Fibroblast of skin of left biceps (primary cell): ENCODE measurements around the gene LRRC15.

ENCODE experiments used
- DNase-seq, 2 experiments: peaks; one replicate each; pipeline ENCODE4 v3.0.0-alpha.2; 2013; ENCODE audit warnings: low read depth in 2 of 2

The LRRC15 gene

DNA sequence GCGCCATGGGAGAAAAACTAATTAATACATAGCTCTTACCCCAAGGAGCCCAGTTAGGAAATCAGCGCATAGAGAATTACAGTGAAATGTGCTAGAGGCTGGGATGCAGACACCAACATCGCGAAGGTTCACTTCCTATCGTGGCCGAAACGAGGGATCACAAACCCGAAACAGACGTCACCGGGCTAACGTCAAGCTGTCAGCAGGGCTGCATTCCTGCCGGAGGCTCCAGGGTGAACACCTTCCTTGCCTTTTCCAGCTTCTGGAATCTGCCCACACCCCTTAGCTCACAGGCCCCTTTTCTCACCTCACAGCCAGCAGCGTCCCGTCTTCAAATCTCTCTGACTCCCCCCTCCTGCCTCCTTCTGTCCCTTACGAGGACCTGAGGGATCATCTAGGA, 16.5 kb upstream of the LRRC15 start:
- no peak for DNase-seq

DNA sequence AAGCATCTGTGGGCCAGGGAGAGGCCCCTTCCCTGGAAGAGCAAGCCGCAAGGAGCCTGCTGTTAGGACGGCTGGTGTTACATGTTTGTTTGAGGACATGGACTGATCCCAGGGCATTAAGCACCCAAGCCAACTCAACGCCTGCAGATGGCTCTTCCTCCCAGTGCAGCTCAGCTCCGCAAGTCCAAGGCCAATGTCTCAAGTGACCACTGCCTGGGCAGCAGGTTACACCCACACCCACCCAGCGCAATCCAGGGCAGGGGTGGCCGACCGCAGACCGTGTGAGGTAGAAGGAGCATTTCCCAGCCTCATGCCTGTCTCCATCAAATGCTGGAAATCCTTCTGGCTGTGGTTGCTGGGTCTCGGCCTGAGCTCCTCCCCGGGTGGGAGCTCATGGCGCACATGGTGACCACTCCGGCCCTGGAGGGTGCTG, 15.0 kb upstream of the LRRC15 start:
- DNase-seq, result no peak

DNA sequence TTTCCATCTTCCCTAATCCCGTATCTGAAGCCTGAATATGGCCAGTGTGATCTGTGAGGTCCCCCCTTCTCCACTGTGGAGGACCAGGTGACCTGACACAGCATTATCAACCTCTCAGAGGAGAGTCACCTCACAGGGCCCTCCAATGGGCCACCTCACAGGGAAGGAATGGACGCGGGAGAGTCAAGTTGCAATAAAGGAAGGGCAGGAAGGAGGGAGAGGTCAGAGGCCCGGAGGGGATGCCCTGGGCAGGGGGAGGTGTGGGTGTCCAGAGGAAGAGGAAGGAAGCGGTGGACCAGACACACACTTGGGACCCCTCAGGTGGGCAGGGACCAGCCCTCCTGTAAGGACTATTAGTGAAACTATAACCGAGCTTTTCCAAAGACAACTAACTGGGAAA, 14.6 kb upstream of the LRRC15 start:
- DNase-seq, result no peak

DNA sequence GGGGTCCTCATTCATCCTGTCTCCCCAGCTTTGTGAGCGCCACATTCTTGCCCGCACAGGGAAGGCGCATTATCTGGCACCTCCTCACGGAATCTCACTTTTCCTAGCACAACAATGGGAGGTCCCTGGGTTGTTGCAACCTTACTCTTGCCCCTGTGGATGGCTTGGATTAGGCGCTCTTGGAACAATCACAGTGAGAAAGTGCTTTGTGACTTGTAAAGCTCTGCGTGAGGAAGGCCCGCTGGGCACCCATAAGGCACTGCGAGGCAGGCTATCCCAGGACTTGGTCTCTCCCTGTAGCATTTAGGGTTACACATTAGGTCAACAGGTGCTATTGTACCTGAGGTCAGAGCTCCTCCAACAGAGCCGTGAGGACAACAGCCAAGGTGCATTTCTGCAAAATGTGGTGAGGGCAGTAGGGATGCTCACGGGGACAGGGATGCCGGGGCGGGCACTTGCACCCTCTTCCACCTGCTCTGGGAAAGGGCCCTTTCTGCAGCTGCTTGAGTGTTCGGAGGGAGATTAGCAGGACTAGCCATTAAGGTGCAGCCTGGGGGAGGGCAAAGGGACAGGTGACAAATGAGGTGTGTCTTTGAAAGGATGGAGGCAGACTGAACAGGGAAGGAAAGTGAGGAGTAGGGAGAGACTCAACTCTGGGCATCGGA, 13.9 kb upstream of the LRRC15 start:
- DNase-seq, result no peak

DNA sequence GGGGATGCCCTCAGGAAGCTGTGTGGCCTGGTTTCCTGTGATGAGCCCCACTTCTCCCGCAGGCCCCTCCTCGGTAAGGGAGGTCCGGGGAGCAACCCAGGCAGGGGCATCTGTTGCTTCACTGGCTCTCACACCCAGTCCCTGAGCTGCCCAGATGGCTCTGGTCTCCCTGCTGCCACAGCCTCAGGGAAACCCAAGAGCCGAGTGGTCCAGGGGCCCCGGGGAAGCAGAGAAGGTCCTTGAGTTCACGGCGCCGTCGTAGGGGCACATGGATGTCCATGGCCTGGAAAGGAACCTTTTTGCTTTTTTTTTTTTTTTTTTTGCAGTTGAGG, 13.3 kb upstream of the LRRC15 start:
- DNase-seq, result no peak

DNA sequence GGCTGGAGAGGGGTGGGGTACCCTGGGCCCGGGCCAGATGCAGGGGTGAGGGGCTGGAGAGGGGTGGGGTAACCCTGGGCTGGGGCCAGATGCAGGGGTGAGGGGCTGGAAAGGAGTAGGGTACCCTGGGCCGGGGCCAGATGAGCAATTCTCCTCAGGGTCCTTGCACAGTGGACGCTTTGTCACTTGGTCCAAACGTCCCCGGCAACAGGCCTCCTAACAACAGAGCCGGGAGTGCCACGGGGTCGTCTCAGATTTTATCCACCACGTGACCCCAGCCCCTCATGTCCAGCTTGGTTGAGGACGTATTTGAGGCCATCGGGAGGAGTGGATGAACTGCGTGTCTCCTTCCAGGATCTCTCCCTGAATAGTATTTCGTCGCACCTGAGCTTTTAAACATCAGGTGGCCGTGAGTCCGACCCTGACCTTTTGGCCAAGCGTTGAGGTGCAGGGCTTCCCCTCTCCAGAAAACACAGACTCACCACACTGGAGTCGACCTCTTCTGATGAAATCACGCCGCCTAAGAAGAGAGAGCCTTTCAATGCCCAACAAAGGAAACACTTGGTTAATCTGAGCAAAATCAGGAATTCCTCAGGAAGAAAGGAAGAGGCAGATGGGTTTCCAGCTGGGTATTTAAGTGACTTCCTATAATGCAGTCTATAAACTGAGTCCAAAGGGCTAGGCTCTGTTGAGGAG, 12.8 kb upstream of the LRRC15 start:
- no peak for DNase-seq

DNA sequence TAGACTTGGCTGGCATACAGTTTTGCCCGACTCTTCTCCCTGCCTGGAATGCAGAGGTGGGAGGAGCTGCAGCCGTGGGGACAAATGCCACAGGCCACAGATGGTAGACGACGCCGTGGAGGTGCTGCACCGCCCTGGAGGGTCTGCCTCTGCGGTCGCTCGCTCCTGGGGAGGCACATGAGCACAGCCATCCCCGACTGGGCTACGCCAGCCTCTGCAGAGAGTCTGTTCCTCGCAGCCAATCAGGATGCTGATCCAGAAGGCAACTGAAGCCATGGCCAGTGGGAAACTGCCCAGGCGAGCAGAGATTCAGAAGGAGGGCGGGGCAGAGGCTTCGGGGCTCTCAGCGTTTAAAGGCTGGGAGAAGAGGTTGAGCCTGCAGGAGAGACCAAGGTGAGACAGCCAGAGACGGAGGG, 11.9 kb upstream of the LRRC15 start:
- no peak for DNase-seq

DNA sequence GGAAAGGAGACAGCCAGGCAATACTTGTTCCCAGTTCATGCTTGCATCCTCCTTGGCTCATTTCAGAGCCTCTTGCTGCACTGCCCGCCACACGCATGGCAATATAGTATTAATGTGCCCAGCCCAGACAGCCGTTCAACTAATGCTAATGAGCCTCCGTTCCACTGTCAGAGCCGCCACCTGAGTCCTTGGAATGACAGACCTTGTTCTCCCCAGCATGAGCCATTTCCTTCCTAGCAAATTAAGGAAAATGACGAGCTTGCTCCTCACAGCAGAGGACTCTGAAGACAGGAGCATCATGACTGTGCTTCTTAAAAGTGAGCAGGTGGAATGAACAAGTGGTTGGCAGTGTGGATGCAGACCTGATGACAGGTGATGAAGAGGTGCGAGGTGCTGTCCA, 10.8 kb upstream of the LRRC15 start:
- DNase-seq, result no peak

DNA sequence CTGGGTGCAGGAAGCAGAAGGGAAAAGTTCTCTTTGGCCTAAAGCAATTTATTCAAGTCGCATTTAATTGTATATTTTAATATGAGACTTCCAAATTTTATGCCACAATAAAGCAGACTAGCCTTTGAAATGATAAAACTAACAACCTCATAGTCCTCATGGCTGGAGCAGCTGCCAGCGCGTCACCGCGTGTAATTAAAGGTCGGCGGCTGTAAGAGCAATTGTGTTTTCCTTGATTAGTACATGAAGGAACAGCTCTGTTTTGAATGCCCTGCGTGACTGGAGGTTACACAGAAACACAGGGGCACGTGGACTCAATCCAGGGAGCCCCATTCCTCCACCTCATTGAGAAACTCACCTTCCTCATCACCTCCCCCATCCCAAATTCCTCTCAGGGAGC, 10.1 kb upstream of the LRRC15 start:
- no peak for DNase-seq

DNA sequence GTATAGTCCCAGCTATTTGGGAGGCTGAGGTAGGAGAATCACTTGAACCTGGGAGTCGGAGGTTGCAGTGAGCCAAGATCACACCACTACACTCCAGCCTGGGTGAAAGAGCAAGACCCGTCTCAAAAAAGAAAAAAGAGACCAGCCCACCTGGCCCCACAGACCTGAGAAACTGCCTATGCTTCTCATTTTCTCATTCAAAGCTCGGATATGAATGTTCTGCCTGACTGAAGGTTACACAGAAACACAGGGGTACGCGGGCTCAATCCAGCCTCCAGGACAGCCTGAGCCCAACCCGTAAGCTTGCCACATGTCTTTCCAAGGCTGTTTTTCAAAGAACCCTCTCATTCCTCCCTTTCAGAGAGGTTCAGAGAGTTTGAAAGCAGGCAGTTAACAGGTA, 9.7 kb upstream of the LRRC15 start:
- DNase-seq, result no peak

DNA sequence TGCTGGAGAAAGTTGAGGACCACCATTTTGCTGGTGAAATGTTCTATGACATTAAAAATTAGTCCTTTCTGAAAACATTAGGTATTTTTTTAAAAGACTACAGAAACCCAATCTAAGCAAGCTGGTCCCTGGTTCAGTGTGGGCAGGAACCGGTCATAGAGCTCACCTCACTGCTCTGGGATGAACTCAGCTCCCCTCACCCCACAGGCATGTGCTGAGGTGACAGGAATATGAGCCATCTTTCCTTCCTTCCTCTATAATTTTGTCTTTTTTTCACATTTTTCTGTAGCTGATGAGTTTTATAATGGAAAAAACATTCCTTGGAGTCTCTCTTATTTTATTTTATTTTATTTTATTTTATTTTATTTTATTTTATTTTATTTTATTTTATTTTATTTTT, 8.2 kb upstream of the LRRC15 start:
- DNase-seq, result no peak

DNA sequence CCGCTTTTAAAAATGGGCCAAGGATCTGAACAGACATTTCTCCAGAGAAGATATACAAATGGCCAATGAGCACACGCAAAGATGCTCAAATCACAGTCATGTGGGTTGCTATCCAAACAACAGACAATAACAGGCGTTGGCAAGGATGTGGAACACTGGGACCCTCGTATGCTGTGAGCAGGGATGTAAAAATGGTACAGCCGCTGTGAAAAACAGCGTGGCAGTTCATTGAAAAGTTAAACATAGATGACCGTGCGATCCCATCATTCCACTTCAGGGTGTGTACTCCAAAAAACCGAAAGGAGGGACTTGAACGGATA, 6.7 kb upstream of the LRRC15 start:
- no peak for DNase-seq

DNA sequence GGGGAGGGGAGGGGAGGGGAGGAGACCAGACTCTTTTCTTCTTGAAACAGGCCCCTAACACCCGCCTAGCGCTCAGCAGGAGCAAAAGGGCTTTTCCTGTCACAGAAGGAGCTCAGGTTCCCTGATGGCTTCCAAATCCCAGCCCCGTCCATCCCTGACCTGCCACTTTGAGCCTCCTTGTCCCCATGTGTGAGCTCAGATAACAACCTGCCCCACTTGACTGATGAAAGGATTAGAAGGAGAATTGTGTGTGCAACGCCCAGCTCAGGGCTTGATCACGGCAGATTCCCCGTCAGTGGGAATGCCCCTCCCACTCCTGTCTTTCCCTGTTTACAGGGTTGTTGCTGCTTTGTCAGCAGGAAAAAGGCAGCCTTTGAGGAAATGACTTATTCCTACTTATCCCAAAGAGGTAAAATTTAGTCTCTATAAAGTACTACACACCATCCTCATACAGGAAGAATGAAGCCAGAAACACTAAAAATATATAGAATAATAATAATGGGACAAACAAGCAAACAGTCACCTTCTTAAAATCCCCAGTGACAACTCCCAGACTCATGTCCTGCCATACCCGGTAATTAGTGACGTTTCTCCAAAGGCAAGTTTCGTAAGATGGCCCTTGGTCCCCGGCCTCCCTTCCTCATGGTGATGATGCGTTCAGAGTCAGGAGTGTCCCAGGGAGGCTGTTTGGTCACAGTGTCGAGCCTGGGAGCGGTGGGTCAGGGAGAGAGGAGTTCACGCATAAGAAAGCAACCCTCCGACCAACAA, 6.1 kb upstream of the LRRC15 start:
- no peak for DNase-seq

DNA sequence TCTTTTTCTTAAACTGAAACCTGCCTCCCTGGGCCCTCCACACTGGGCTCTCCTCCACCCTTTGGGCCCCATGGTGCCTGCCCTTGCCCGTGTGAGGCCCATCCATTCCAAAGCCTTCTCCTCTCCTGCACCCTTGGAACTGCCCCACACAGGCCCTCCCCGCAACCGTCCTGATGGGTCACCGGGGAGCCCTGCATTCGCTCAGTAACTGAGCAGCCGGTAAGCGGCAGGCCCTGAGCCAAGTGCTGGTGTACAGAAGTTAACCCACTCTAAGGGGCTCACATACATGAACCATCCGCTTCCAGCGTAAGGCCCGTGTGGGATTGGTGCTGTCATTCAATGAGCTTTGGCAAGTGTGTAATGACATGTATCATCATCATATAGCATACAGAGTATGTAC, 5.4 kb upstream of the LRRC15 start:
- DNase-seq, result no peak

DNA sequence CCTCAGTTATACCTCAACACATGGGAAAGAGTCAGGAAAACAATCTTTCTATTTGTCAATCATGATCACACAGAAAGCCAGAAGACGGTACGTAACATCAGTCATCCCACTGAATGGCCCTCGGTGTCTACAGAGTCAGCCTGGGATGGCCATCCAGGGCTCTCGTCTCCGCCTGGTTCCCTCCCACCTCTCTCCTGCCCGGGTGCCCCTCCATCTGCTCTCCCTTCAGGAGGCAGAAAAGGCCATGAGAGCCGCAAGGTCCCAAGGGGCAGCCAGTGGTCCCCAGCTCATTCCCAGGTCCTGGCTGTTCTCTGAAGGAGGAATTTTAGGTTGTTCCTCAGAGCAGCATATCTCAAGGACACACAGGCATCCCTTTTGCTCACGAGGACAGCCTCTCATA, 4.4 kb upstream of the LRRC15 start:
- no peak for DNase-seq

DNA sequence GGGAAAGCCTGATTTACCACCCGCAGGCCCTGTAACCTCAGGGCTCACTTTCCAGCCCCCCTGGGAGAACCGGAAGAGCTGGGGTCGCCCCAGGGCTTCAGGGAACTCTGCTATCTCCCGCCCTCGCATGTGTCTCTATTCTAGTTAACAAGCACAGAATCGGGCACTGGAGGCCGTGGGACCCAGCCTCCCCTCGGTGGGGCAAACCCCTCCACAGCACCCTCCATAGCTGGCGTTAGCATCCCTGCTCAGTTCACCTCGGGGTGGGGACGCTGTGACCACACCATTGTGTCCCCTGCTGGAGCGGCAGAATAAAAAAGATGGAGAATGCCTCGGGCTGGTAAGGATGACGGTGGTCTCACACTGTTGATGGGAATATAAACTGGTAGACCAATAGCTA, 3.5 kb upstream of the LRRC15 start:
- no peak for DNase-seq

DNA sequence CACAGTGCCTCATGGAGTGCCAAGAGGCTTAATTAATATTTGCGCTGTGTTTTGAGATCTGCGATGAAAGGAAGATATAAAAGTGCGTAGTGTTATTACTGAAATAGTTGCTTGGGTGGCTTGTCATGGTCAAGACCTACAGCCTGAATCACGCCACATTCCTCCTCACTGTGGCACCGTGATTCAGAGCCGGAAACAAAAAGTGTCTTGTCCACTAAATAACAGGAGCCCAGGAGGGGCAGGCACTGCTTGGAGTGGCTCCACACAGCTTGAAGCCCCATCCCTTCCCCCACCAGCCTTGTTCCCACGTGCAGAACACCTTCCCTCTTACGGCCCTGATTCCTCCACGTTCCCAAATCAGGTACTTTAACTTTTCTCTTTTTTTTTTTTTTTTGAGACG, 1.2 kb upstream of the LRRC15 start:
- DNase-seq, result no peak

DNA sequence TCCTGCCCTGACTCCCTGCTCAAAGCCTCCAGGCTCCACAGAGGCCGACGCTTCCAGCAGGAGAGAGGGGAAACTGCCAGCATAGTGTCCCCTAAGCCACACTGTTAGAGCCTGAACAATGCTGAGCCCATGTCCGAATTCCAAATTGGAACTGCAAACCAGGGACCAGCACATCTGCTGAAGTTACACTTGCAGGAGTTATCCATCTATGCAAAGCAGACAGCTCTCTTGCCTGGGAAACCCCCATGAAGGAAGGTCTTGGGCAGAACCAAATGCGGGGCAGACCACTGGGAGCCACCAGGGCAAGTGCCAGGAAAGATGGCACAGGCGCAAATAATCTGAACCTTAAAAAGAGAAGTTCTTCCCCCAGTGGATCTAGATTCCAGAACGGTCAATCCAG, 625 bp downstream of the LRRC15 start:
- DNase-seq, result no peak

DNA sequence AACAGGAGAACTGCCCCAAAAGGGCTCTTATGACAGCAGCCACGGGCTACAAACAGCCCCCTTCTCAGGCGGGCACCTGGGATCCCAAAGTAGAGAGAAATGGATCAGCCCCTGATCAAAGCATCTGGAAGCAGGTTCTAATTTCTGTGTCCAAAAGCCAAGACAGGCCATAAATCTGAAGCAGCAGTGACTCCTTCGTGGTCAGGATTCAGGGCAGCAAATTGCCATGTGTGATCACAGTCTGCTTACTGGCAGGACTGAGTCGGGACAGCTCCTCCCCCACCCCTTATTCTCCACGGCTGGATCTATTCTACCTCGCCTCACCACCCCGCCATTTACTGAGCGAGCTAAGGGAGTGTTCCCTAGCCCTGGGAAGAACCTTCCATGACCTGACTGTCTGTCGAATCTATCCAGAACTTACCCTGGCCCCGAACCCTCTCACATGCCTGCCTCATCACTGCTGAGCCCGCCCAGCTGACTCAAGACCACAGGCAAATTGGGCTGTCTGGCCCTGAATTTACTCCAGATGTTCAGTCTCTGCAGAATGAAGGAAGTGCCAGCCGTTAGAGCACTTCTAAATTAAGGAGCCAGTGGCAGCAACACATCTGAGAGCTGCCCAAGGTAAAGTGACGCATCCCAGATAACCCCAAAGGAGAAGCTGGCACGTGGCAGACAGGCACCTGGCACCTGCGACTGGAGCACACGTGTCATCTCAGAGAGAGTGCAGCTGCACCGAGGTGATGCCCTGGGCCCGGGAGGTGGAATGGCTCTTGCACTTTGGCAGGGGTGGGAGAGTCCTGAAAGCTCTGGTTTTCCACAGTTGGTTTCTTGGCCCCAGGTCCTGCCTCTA, 1.3 kb downstream of the LRRC15 start:
- DNase-seq, result peak; percentile 39 to 49

DNA sequence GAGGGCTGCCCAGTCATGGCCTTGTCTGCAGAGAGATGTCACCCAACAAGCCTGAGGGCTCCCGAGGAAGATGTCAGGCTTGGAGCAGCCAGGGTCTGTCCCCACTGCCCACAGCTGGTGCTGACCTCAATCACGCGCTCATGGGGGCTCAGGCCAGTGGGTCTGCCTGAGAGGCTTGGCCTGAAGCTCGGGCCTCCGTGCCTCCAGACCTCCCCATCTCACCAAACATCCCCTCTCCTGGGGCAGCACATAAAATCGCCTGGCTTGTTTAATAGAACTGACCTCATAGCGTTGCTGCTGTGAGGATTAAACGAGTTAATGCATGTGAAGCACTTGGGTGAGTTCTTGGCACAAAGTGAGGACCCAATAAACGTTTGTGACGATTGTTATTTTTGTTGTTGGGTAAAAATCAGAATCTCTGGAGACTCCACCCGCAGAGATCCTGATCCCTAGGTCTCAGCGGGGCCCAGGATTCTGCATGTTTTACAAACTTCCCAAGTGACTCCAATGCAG, 3.5 kb downstream of the LRRC15 start:
- DNase-seq, result no peak

DNA sequence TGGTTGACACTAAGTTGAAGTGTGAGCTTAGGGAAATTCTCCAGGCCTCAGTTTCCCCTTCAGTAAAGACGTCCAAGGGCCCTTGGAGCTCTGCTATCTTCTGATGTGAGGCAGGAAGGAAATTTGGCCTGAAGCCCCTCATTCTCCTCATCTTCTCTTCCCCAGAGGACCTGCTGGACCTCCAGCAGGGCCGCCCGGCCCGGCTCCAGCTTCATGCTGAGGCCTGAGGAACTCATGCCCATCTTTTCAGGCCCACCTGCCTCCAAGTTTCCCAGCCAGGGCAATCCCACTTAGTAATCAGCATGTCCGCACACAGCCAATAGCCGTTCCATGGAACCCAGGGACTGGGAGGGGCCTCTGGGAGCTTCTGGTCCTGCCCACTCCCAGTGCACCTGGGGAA, 4.0 kb downstream of the LRRC15 start:
- no peak for DNase-seq
